Measurements from ENCODE around the gene NT5C1A.

DNA sequence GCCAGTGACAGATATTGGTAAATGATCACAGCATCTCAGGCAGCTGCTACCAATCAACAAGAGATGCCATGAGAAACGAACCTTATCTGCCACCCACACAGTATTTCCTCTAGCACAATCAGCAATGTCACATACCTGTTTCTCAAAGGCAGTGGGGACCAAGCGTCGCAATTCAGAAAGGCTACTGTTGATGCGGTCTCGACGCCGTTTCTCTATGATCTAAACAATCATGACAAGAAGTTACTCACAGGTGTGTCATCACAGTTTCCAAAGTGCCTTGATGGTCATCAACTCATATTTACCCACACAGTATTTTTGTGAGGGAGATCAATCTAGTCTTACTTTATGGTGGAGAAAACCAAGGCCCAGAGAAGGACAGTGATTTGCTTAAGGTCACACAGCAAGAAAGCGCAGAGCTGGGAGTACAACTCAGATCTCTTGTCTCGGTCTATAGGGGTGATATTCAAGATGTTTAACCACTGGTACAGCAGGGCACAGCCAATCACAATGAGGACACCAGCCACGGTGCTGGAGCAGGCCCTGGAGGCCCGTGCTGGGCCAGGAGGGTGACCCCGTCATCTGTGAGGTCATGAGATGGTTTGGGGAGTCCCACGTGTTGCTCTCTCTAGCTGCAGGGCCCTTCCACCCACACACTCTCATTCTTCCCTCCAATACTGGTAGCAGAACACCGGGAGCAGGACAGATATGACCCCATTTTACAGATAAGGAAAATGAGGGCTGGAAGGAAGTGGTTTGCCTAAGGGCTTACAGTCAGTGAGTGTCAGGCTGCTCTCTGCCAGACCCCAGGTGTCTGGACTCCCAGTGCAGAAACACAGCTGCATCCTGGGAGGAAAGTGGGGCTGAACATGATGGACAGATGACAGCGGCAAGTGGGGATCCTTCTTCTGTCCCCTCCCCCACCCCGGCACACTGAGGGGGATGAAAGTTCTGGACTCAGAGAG, 40.3 kb downstream of the NT5C1A start:
- TF ChIP-seq, protein P1, sequence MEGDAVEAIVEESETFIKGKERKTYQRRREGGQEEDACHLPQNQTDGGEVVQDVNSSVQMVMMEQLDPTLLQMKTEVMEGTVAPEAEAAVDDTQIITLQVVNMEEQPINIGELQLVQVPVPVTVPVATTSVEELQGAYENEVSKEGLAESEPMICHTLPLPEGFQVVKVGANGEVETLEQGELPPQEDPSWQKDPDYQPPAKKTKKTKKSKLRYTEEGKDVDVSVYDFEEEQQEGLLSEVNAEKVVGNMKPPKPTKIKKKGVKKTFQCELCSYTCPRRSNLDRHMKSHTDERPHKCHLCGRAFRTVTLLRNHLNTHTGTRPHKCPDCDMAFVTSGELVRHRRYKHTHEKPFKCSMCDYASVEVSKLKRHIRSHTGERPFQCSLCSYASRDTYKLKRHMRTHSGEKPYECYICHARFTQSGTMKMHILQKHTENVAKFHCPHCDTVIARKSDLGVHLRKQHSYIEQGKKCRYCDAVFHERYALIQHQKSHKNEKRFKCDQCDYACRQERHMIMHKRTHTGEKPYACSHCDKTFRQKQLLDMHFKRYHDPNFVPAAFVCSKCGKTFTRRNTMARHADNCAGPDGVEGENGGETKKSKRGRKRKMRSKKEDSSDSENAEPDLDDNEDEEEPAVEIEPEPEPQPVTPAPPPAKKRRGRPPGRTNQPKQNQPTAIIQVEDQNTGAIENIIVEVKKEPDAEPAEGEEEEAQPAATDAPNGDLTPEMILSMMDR (IDR thresholded peaks at IDR 0.05; ENCODE audit: low read length) = no peak
- no peak for TF ChIP-seq EZH2 (IDR thresholded peaks at IDR 0.05; ENCODE audit: borderline replicate concordance, low read length)
